IMR-90 (cell line): ENCODE measurements around the gene FGFRL1.

ENCODE experiments used
- MAFK ChIP-seq: IDR thresholded peaks from 2 replicates; pipeline ENCODE4 v1.6.1; 2012; ENCODE audit warnings: low read depth, low read length, improper control_type of control experiment
- MXI1 ChIP-seq: IDR thresholded peaks from 2 replicates; pipeline ENCODE4 v1.6.1; 2012; ENCODE audit warnings: low read depth, mild to moderate bottlenecking, low read length, moderate library complexity, borderline replicate concordance
- NFE2L2 ChIP-seq: fragments of 150-350 bp; IDR thresholded peaks from 2 replicates; pipeline ENCODE4 v1.6.1; 2016; ENCODE audit warnings: low read depth, mild to moderate bottlenecking, low read length
- POLR2A ChIP-seq: IDR thresholded peaks from 2 replicates; pipeline ENCODE4 v1.6.1; 2012; ENCODE audit warnings: mild to moderate bottlenecking, low read depth, low read length
- RAD21 ChIP-seq: IDR thresholded peaks from 2 replicates; pipeline ENCODE4 v1.6.1; 2012; ENCODE audit warnings: low read length, improper control_type of control experiment
- SMC3 ChIP-seq: fragments of 150-350 bp; IDR thresholded peaks from 2 replicates; pipeline ENCODE4 v1.6.1; 2016; ENCODE audit warnings: low read depth, mild to moderate bottlenecking, antibody characterized with exemption, low read length, moderate library complexity
- TF ChIP-seq, protein P1 (sequence below): conservative IDR thresholded peaks from 2 replicates; pipeline ENCODE4 v1.5.1; 2012; ENCODE audit warnings: mild to moderate bottlenecking, low read depth, low read length, improper control_type of control experiment

- TF ChIP-seq SMC3, result no peak
- TF ChIP-seq, protein P1, sequence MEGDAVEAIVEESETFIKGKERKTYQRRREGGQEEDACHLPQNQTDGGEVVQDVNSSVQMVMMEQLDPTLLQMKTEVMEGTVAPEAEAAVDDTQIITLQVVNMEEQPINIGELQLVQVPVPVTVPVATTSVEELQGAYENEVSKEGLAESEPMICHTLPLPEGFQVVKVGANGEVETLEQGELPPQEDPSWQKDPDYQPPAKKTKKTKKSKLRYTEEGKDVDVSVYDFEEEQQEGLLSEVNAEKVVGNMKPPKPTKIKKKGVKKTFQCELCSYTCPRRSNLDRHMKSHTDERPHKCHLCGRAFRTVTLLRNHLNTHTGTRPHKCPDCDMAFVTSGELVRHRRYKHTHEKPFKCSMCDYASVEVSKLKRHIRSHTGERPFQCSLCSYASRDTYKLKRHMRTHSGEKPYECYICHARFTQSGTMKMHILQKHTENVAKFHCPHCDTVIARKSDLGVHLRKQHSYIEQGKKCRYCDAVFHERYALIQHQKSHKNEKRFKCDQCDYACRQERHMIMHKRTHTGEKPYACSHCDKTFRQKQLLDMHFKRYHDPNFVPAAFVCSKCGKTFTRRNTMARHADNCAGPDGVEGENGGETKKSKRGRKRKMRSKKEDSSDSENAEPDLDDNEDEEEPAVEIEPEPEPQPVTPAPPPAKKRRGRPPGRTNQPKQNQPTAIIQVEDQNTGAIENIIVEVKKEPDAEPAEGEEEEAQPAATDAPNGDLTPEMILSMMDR, result no peak
- TF ChIP-seq POLR2A, result no peak
- no peak for TF ChIP-seq MXI1
- TF ChIP-seq NFE2L2, result no peak
- TF ChIP-seq RAD21, result no peak
- TF ChIP-seq MAFK, result no peak
These were observed 43.2 kb upstream of the FGFRL1 start for GRCh38 chr4:968221-968620.
